Neuronal stem cell (in vitro differentiated cells): ENCODE data around the gene HYLS1.

Experiments
- DNase-seq: peaks from one replicate; pipeline ENCODE4 v3.0.0-alpha.2; 2013; ENCODE audit warnings: low spot score
- H2AFZ ChIP-seq: one replicate; pipeline ENCODE4 v1.6.1; 2013; ENCODE audit warnings: mild to moderate bottlenecking, low read length, inconsistent platforms
- H2AK5ac ChIP-seq: 2 replicates; pipeline ENCODE4 v1.6.1; 2013; ENCODE audit warnings: low read depth, mild to moderate bottlenecking, inconsistent platforms, low read length, moderate library complexity, mixed read lengths
- H2BK120ac ChIP-seq: 2 replicates; pipeline ENCODE4 v1.6.1; 2013; ENCODE audit warnings: low read depth, mild to moderate bottlenecking, inconsistent platforms, low read length, moderate library complexity, mixed read lengths
- H2BK12ac ChIP-seq: one replicate; pipeline ENCODE4 v1.6.1; 2013; ENCODE audit warnings: low read length, inconsistent platforms
- H2BK15ac ChIP-seq: 2 replicates; pipeline ENCODE4 v1.6.1; 2013; ENCODE audit warnings: mild to moderate bottlenecking, low read length, inconsistent platforms, mixed read lengths
- H2BK5ac ChIP-seq: one replicate; pipeline ENCODE4 v1.6.1; 2013; ENCODE audit warnings: inconsistent platforms, mild to moderate bottlenecking, low read length, moderate library complexity
- H3K14ac ChIP-seq: one replicate; pipeline ENCODE4 v1.6.1; 2013; ENCODE audit warnings: low read length, inconsistent platforms
- H3K18ac ChIP-seq: 2 replicates; pipeline ENCODE4 v1.6.1; 2013; ENCODE audit warnings: low read length, inconsistent platforms
- H3K23ac ChIP-seq: 2 replicates; pipeline ENCODE4 v1.6.1; 2013; ENCODE audit warnings: low read depth, mild to moderate bottlenecking, mixed read lengths, low read length, inconsistent platforms; ENCODE audit not compliant: poor library complexity
- H3K27ac ChIP-seq: replicated peaks from 3 replicates; pipeline ENCODE4 v1.5.1; 2013; ENCODE audit warnings: low read length, inconsistent platforms
- H3K27me3 ChIP-seq, 3 experiments: 2 replicates each; pipeline ENCODE4 v1.6.1; 2013; ENCODE audit warnings: low read length in 3 of 3, mild to moderate bottlenecking in 2 of 3, inconsistent platforms in 1 of 3, low read depth in 1 of 3, mixed read lengths in 1 of 3, moderate library complexity in 1 of 3; ENCODE audit not compliant: control insufficient read depth in 3 of 3, insufficient read depth in 3 of 3
- H3K36me3 ChIP-seq, 2 donors: replicated peaks in 1 of 2; 2 replicates each; pipeline ENCODE4 v1.6.1; 2013; ENCODE audit warnings: low read length in 2 of 2; ENCODE audit not compliant: control insufficient read depth in 2 of 2, insufficient read depth in 2 of 2
- H3K4ac ChIP-seq: 2 replicates; pipeline ENCODE4 v1.6.1; 2013; ENCODE audit warnings: inconsistent platforms, mild to moderate bottlenecking, low read length, moderate library complexity
- H3K4me1 ChIP-seq, 2 donors: 1 replicate in 1 of 2; 2 replicates in 1 of 2; pipeline ENCODE4 v1.6.1; 2013; ENCODE audit warnings: low read length in 2 of 2, low read depth in 1 of 2; ENCODE audit not compliant: control insufficient read depth in 2 of 2, insufficient read depth in 1 of 2
- H3K4me2 ChIP-seq: one replicate; pipeline ENCODE4 v1.6.1; 2013; ENCODE audit warnings: mild to moderate bottlenecking, low read length, inconsistent platforms; ENCODE audit not compliant: insufficient read depth, poor library complexity, severe bottlenecking
- H3K4me3 ChIP-seq, 2 donors: 2 replicates each; pipeline ENCODE4 v1.5.1; 2013; ENCODE audit warnings: low read length in 2 of 2, mild to moderate bottlenecking in 2 of 2, inconsistent platforms in 1 of 2, moderate library complexity in 1 of 2
- H3K79me1 ChIP-seq: one replicate; pipeline ENCODE4 v1.6.1; 2013; ENCODE audit warnings: low read depth, mild to moderate bottlenecking, inconsistent platforms, low read length, moderate library complexity
- H3K9ac ChIP-seq: one replicate; pipeline ENCODE4 v1.6.1; 2013; ENCODE audit warnings: mild to moderate bottlenecking, low read depth, low read length, inconsistent platforms; ENCODE audit not compliant: poor library complexity
- H3K9me3 ChIP-seq, 2 donors: replicated peaks in 1 of 2; 2 replicates each; pipeline versions ENCODE3 to v1.6.1; 2013; ENCODE audit warnings: low read length in 2 of 2, mild to moderate bottlenecking in 2 of 2, inconsistent platforms in 1 of 2, low read depth in 1 of 2, mixed read lengths in 1 of 2, moderate library complexity in 1 of 2; ENCODE audit not compliant: control insufficient read depth in 2 of 2, insufficient read depth in 1 of 2
- H4K8ac ChIP-seq: one replicate; pipeline ENCODE4 v1.6.1; 2013; ENCODE audit warnings: low read depth, mild to moderate bottlenecking, inconsistent platforms, low read length, moderate library complexity
- H4K91ac ChIP-seq: one replicate; pipeline ENCODE4 v1.6.1; 2013; ENCODE audit warnings: low read length, low read depth, mild to moderate bottlenecking, inconsistent platforms; ENCODE audit not compliant: poor library complexity
- WGBS, 2 donors: extraction: QIAGEN DNeasy Blood & Tissue Kit; methylation state at CpG; one replicate each; pipeline ENCODE4 v1.1.7; 2013; ENCODE audit warnings: missing lambda C conversion rate in 2 of 2, mixed read lengths in 1 of 2; ENCODE audit not compliant: insufficient read length in 2 of 2, insufficient replicate concordance in 1 of 2; ENCODE audit errors: extremely low coverage in 2 of 2; 5-methylcytosine and 5-hydroxymethylcytosine counted together

The HYLS1 gene

DNA sequence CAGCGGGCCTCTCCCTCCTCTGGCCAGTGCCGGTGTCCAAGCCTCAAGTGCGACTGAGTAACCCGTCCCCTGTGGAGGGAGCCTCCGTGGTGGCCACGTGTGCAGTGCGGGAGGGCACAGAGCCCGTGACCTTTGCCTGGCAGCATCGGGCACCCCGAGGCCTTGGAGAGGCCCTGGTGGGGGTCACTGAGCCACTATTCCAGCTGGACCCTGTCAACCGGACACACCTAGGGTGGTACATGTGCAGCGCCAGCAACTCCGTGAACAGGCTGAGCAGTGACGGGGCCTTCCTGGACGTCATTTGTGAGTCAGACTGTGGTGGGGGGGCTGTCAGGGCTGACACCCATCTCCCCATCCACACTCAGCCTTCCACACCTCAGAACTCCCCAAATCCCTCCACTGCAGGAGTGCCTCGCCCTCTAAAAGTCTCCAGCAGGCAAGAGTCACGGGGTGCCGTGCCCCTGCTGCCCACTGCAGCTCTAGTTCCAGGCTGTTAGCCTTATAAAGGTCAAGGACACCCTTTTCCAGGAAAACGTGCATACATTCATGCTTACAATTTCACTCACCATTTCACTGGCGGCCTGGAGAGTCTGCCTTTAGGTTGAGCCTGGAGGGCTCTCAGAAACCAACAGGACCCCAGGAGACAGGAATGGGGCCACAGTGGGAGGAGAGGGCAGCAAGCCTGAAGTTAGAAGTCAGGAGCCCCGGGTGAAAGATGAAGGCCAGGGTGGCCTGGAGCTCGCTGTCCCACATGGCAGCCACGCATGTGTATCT, 61.0 kb downstream of the HYLS1 start:
- H2BK12ac ChIP-seq = no peak overlapping the region
- WGBS, 2 donors = no CpG with 5 or more reads among the region's 23 CpGs
- DNase-seq = no peak

DNA sequence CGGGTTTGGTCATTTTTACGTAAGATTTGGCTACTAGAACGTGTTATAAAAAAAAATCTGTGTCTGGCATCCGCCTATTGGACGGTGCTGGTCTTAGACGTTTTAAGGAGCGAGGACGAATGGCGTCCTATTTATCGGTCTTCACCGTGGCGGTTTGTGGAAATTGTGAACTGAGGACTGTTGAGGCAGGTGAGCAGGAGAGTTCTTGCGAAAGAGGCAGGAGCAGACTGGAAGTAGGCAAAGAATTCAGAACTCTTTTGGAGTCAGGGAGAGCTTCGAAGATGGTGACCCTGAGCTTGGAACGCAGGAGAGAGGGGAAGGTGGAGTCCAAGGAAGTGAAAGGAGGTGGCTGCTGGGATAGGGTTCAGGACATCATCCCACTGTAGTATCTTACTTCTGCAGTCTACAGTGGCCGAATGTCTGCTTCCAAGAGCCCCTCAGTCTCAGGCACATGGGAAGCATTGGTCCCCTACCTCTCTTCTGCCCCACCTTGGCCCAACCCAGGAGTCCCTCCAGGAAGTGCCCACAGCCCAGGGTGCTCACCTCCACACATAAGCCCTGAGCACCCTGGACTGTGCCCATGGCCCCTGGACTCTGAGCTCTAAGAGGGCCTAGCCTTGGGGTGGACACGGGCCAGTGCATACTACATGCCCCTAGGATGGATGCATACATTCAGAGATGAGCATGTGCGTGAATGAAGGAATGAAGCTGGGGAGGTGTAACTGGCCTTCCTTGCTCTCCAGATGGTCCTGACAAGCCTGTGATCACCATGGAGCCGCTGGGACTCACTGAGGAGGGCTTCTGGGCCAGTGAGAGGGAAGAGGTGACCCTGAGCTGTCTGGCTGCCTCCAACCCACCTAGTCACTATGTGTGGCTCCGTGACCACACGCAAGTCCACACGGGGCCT, 62.1 kb downstream of the HYLS1 start:
- Histone ChIP-seq H3K4me3 (no peak overlapping the region), H2AK5ac (peak overlapping the region; percentile 12), H3K4me2 (no peak overlapping the region), H3K23ac (no peak overlapping the region), H4K8ac (no peak overlapping the region), H3K27ac (peak overlapping the region; percentile 4), H3K27me3 (no peaks in the 10 kb centered on the region), H2AFZ (no peak overlapping the region), H3K18ac (peak overlapping the region; percentile 4), H3K9me3 (no peaks in the 10 kb centered on the region), H4K91ac (peak overlapping the region; percentile 76), H3K14ac (no peak overlapping the region), H3K4me1 (peaks cover 0 to 7% of the 10 kb centered on the region in 2 donors), H2BK12ac (no peak overlapping the region), H2BK5ac (no peak overlapping the region), H2BK120ac (no peak overlapping the region), H3K4ac (no peak overlapping the region), H2BK15ac (no peak overlapping the region), H3K36me3 (no peaks in the 10 kb centered on the region), H3K79me1 (no peaks in the 10 kb centered on the region), H3K9ac (no peak overlapping the region)
- no peak for DNase-seq
- WGBS, 2 donors = no CpG with 5 or more reads among the region's 22 CpGs

More for the DNA sequence above, 61.0 kb downstream of the HYLS1 start:
- Histone ChIP-seq H2BK120ac (no peak overlapping the region), H3K9ac (no peak overlapping the region), H2BK5ac (no peak overlapping the region), H3K27ac (no peak overlapping the region), H3K23ac (no peak overlapping the region), H2BK15ac (no peak overlapping the region), H3K4me3 (no peak overlapping the region), H3K27me3 (no peaks in the 10 kb centered on the region), H3K4ac (no peak overlapping the region), H2AFZ (no peak overlapping the region), H3K36me3 (no peaks in the 10 kb centered on the region), H3K79me1 (no peaks in the 10 kb centered on the region), H3K14ac (no peak overlapping the region), H3K9me3 (no peaks in the 10 kb centered on the region), H4K8ac (no peak overlapping the region), H3K4me2 (no peak overlapping the region), H2AK5ac (no peak overlapping the region), H3K18ac (no peak overlapping the region), H3K4me1 (peaks cover 0 to 7% of the 10 kb centered on the region in 2 donors), H4K91ac (no peak overlapping the region)

DNA sequence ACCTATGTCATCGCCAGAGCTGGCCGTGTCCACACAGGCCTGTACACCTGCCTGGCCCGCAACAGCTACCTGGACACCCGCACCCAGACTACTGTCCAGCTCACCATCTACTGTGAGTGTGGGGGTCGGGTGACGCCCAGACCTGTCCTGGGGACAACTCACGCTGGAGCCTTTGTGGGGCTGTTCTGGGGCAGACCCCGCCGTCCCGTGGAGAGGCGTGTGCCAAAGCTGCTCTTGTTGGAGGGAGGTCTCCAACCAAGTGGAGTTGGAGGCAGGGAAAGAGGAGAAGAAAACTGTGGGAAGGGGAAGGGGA, 62.7 kb downstream of the HYLS1 start:
- Histone ChIP-seq H3K9me3 (no peaks in the 10 kb centered on the region), H3K4me2 (no peak overlapping the region), H3K9ac (no peak overlapping the region), H3K4me3 (no peak overlapping the region), H3K4me1 (peaks cover 0 to 7% of the 10 kb centered on the region in 2 donors), H3K79me1 (no peaks in the 10 kb centered on the region), H3K36me3 (no peaks in the 10 kb centered on the region), H3K18ac (no peak overlapping the region), H4K8ac (no peak overlapping the region), H2AK5ac (peak overlapping the region; percentile 12), H2AFZ (no peak overlapping the region), H3K23ac (no peak overlapping the region), H2BK12ac (no peak overlapping the region), H3K27me3 (no peaks in the 10 kb centered on the region), H2BK120ac (no peak overlapping the region), H3K14ac (no peak overlapping the region), H4K91ac (peak overlapping the region; percentile 76), H2BK15ac (no peak overlapping the region), H2BK5ac (no peak overlapping the region), H3K4ac (no peak overlapping the region), H3K27ac (no peak overlapping the region)
- no peak for DNase-seq
- WGBS, 2 donors = no CpG with 5 or more reads among the region's 11 CpGs
